Neural cell (in vitro differentiated cells): Measurements from ENCODE around the gene FKBP1B. TPM values are rescaled to one million over a fixed set of nuclear protein-coding genes. Genes with fewer than 3 reads are reported as not detected.

Source experiments
- H2AFZ ChIP-seq: fragments of 200-600, 300-800 bp; sonication (generic), shearing (Covaris generic); 2 replicates; pipeline ENCODE4 v1.6.0; 2014; ENCODE audit warnings: low read depth, mild to moderate bottlenecking, antibody characterized with exemption, low read length, moderate library complexity
- H3F3A ChIP-seq: fragments of 200-600 bp; shearing (Covaris generic); 2 replicates; pipeline ENCODE4 v1.6.1; 2016; ENCODE audit warnings: mild to moderate bottlenecking, moderate library complexity, mixed read lengths, antibody characterized with exemption, low read length; ENCODE audit not compliant: insufficient read depth, poor library complexity, severe bottlenecking
- H3K27ac ChIP-seq: fragments of 200-600, 300-800 bp; sonication (generic), shearing (Covaris generic); 2 replicates; pipeline ENCODE4 v1.5.1; 2014; ENCODE audit warnings: mild to moderate bottlenecking, low read length, moderate library complexity
- H3K27me3 ChIP-seq: fragments of 300-800, 200-600 bp; sonication (generic), shearing (Covaris generic); 2 replicates; pipeline ENCODE4 v1.6.0; 2014; ENCODE audit warnings: mild to moderate bottlenecking, low read depth, low read length, moderate library complexity; ENCODE audit not compliant: insufficient read depth
- H3K36me3 ChIP-seq: fragments of 300-800, 200-600 bp; sonication (generic), shearing (Covaris generic); 2 replicates; pipeline ENCODE4 v1.5.1; 2014; ENCODE audit warnings: mild to moderate bottlenecking, antibody characterized with exemption, low read length, moderate library complexity; ENCODE audit not compliant: insufficient read depth
- H3K4me2 ChIP-seq: fragments of 300-800, 200-600 bp; sonication (generic), shearing (Covaris generic); 2 replicates; pipeline ENCODE4 v1.6.0; 2014; ENCODE audit warnings: mild to moderate bottlenecking, low read length
- H3K4me3 ChIP-seq: fragments of 300-800, 200-600 bp; sonication (generic), shearing (Covaris generic); 2 replicates; pipeline ENCODE4 v1.5.1; 2014; ENCODE audit warnings: mild to moderate bottlenecking, low read length, moderate library complexity
- H3K79me2 ChIP-seq: fragments of 200-600 bp; shearing (Covaris generic); replicated peaks from 2 replicates; pipeline ENCODE4 v1.6.0; 2014; ENCODE audit warnings: mild to moderate bottlenecking, low read length, moderate library complexity; ENCODE audit not compliant: insufficient read depth
- H3K9ac ChIP-seq: fragments of 300-800, 200-600 bp; sonication (generic), shearing (Covaris generic); 2 replicates; pipeline ENCODE4 v1.6.1; 2016; ENCODE audit warnings: mild to moderate bottlenecking, low read length, mixed read lengths
- H3K9me2 ChIP-seq: fragments of 200-600 bp; shearing (Covaris generic); 2 replicates; pipeline ENCODE4 v1.6.1; 2016; ENCODE audit warnings: mild to moderate bottlenecking, low read length, mixed read lengths; ENCODE audit not compliant: insufficient read depth
- H3K9me3 ChIP-seq: fragments of 200-600, 300-800 bp; sonication (generic), shearing (Covaris generic); 2 replicates; pipeline ENCODE4 v1.6.1; 2016; ENCODE audit warnings: mild to moderate bottlenecking, mixed run types, low read length, moderate library complexity, mixed read lengths
- H4K20me1 ChIP-seq: fragments of 200-600 bp; shearing (Covaris generic); 2 replicates; pipeline ENCODE4 v1.6.1; 2016; ENCODE audit warnings: mild to moderate bottlenecking, mixed run types; ENCODE audit not compliant: insufficient read depth
- CTCF ChIP-seq: fragments of 450-650 bp; IDR thresholded peaks from 2 replicates; pipeline ENCODE4 v1.5.1; 2014; ENCODE audit warnings: antibody characterized with exemption, mild to moderate bottlenecking, moderate library complexity; ENCODE audit not compliant: poor library complexity, severe bottlenecking
- EP300 ChIP-seq: fragments of 450-650 bp; conservative IDR thresholded peaks from 2 replicates; pipeline ENCODE4 v1.6.1; 2014; ENCODE audit warnings: antibody characterized with exemption, mild to moderate bottlenecking, moderate library complexity; ENCODE audit not compliant: poor library complexity, severe bottlenecking
- EZH2 ChIP-seq: fragments of 200-600, 300-800 bp; shearing (Covaris generic), sonication (generic); IDR thresholded peaks from 2 replicates; pipeline ENCODE4 v1.6.1; 2014; ENCODE audit warnings: antibody characterized with exemption, low read length, borderline replicate concordance, mild to moderate bottlenecking; ENCODE audit not compliant: insufficient read depth, poor library complexity, severe bottlenecking
- MXI1 ChIP-seq: fragments of 450-650 bp; conservative IDR thresholded peaks from 2 replicates; pipeline ENCODE4 v1.6.1; 2014; ENCODE audit warnings: antibody characterized with exemption, mild to moderate bottlenecking; ENCODE audit not compliant: poor library complexity, severe bottlenecking
- POLR2AphosphoS5 ChIP-seq: IDR thresholded peaks from 2 replicates; pipeline ENCODE4 v1.6.1; 2012
- RAD21 ChIP-seq: fragments of 450-650 bp; conservative IDR thresholded peaks from 2 replicates; pipeline ENCODE4 v1.6.1; 2014; ENCODE audit warnings: antibody characterized with exemption, mild to moderate bottlenecking, moderate library complexity
- REST ChIP-seq: IDR thresholded peaks from 2 replicates; pipeline ENCODE4 v1.6.1; 2012; ENCODE audit warnings: borderline replicate concordance
- SMC3 ChIP-seq: fragments of 450-650 bp; conservative IDR thresholded peaks from 2 replicates; pipeline ENCODE4 v1.6.1; 2014; ENCODE audit warnings: antibody characterized with exemption, mild to moderate bottlenecking, moderate library complexity; ENCODE audit not compliant: poor library complexity
- TAF1 ChIP-seq: IDR thresholded peaks from 2 replicates; pipeline ENCODE4 v1.6.1; 2012; ENCODE audit warnings: low read depth
- polyA plus RNA-seq: library from polyadenylated mRNA; depleted of rRNA; stranded (reverse); fragments of >200 nt; gene quantifications from 2 replicates; pipeline ENCODE4 v1.2.3, GENCODE V29; 2014

The FKBP1B gene
- polyA plus RNA-seq, 1 donor from 2014 or later, result 154 TPM

GRCh38 chr2:24080701-24081100 lies 31.2 kb downstream of the FKBP1B start:
- H3K9ac ChIP-seq, result no peak overlapping the region
- H3K9me3 ChIP-seq, result no peaks in the 10 kb centered on the region
- H3K36me3 ChIP-seq, result no peaks in the 10 kb centered on the region
- no peaks in the 10 kb centered on the region for H3F3A ChIP-seq
- no peaks in the 10 kb centered on the region for H3K9me2 ChIP-seq
- H3K4me2 ChIP-seq, result no peak overlapping the region
- H3K27ac ChIP-seq, result no peak overlapping the region
- TF ChIP-seq MXI1 (no peak), RAD21 (no peak), POLR2AphosphoS5 (no peak), EP300 (no peak), EZH2 (no peak), SMC3 (no peak), TAF1 (no peak), REST (no peak), CTCF (no peak)
- no peak overlapping the region for H2AFZ ChIP-seq
- H3K79me2 ChIP-seq, result peaks cover 3% of the 10 kb centered on the region
- no peak overlapping the region for H3K4me3 ChIP-seq
- no peaks in the 10 kb centered on the region for H4K20me1 ChIP-seq
- H3K27me3 ChIP-seq, result no peaks in the 10 kb centered on the region

GRCh38 chr2:24082787-24083566 lies 33.4 kb downstream of the FKBP1B start:
- no peaks in the 10 kb centered on the region for H3K27me3 ChIP-seq
- H2AFZ ChIP-seq, result no peak overlapping the region
- no peaks in the 10 kb centered on the region for H3F3A ChIP-seq
- TF ChIP-seq EP300 (no peak), TAF1 (no peak), REST (no peak), SMC3 (no peak), RAD21 (no peak), CTCF (no peak), POLR2AphosphoS5 (no peak)
- no peaks in the 10 kb centered on the region for H3K36me3 ChIP-seq
- H3K4me2 ChIP-seq, result no peak overlapping the region
- peak overlapping the region; percentile 56 for H3K4me3 ChIP-seq
- H3K79me2 ChIP-seq, result no peaks in the 10 kb centered on the region
- no peak overlapping the region for H3K27ac ChIP-seq
- no peaks in the 10 kb centered on the region for H3K9me2 ChIP-seq
- H4K20me1 ChIP-seq, result no peaks in the 10 kb centered on the region
- H3K9ac ChIP-seq, result no peak overlapping the region
- no peaks in the 10 kb centered on the region for H3K9me3 ChIP-seq
